ENCODE data around the gene GTSF1L. TPM values are rescaled to one million over a fixed set of nuclear protein-coding genes. Genes with fewer than 3 reads are reported as not detected.

Gene GTSF1L
- total and polyA plus RNA-seq, 4 donors = not detected

DNA sequence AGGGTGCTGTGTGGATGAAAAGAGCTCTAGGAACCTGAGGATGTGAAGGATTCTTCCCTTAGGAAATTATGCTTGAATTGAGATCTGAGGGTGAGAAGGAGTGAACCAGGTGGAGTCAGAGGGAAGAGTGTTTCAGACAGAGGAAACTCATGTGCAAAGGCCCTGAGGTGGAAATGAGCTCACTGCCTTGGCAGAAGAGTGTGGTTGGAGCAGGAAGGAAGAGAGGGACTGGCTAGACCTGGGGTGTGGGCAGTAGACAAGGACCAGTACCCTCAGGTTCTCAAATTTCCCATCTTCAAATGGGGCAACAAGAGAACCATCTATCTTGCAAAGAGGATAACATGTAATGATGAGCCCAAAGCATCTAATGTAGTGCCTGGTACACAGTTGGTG is 24.0 kb upstream of the GTSF1L start:
- Histone ChIP-seq H3K27me3 (ENCODE audit: control insufficient read depth in 4 of 4, insufficient read depth in 4 of 4, low read length in 3 of 4) (peaks cover 0 to 4% (median 0%) of the 10 kb centered on the region in 4 donors), H3K9ac (ENCODE audit: low read depth in 1 of 2, low read length in 2 of 2) (no peak overlapping the region), H3K4me1 (ENCODE audit: control insufficient read depth in 4 of 4, insufficient read depth in 4 of 4, low read length in 3 of 4) (no peaks in the 10 kb centered on the region), H3K4me3 (ENCODE audit: low read depth in 1 of 3, low read length in 3 of 3) (no peak overlapping the region), H3K36me3 (ENCODE audit: control insufficient read depth in 4 of 4, insufficient read depth in 3 of 4, low read depth in 1 of 4, low read length in 3 of 4) (no peaks in the 10 kb centered on the region), H3K27ac (ENCODE audit: low read depth in 1 of 2, low read length in 2 of 2) (no peak overlapping the region), H3K9me3 (ENCODE audit: control insufficient read depth in 4 of 4, low read length in 3 of 4) (no peaks in the 10 kb centered on the region)
- no peak for TF ChIP-seq YY1 (IDR thresholded peaks at IDR 0.05)
- TF ChIP-seq FOXA2 (IDR thresholded peaks at IDR 0.05) = no peak
- TF ChIP-seq, protein P1, sequence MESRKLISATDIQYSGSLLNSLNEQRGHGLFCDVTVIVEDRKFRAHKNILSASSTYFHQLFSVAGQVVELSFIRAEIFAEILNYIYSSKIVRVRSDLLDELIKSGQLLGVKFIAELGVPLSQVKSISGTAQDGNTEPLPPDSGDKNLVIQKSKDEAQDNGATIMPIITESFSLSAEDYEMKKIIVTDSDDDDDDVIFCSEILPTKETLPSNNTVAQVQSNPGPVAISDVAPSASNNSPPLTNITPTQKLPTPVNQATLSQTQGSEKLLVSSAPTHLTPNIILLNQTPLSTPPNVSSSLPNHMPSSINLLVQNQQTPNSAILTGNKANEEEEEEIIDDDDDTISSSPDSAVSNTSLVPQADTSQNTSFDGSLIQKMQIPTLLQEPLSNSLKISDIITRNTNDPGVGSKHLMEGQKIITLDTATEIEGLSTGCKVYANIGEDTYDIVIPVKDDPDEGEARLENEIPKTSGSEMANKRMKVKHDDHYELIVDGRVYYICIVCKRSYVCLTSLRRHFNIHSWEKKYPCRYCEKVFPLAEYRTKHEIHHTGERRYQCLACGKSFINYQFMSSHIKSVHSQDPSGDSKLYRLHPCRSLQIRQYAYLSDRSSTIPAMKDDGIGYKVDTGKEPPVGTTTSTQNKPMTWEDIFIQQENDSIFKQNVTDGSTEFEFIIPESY (IDR thresholded peaks at IDR 0.05) = no peak
- TF ChIP-seq GABPA (IDR thresholded peaks at IDR 0.05 in 1 of 2, conservative IDR thresholded peaks at IDR 0.05 in 1 of 2) = no peak
- TF ChIP-seq HNF4A (conservative IDR thresholded peaks at IDR 0.05) = no peak
- no peak for TF ChIP-seq EGR1 (IDR thresholded peaks at IDR 0.05; ENCODE audit: low read depth in 2 of 2)
- TF ChIP-seq RXRA (IDR thresholded peaks at IDR 0.05) = no peak
- TF ChIP-seq, protein P2, sequence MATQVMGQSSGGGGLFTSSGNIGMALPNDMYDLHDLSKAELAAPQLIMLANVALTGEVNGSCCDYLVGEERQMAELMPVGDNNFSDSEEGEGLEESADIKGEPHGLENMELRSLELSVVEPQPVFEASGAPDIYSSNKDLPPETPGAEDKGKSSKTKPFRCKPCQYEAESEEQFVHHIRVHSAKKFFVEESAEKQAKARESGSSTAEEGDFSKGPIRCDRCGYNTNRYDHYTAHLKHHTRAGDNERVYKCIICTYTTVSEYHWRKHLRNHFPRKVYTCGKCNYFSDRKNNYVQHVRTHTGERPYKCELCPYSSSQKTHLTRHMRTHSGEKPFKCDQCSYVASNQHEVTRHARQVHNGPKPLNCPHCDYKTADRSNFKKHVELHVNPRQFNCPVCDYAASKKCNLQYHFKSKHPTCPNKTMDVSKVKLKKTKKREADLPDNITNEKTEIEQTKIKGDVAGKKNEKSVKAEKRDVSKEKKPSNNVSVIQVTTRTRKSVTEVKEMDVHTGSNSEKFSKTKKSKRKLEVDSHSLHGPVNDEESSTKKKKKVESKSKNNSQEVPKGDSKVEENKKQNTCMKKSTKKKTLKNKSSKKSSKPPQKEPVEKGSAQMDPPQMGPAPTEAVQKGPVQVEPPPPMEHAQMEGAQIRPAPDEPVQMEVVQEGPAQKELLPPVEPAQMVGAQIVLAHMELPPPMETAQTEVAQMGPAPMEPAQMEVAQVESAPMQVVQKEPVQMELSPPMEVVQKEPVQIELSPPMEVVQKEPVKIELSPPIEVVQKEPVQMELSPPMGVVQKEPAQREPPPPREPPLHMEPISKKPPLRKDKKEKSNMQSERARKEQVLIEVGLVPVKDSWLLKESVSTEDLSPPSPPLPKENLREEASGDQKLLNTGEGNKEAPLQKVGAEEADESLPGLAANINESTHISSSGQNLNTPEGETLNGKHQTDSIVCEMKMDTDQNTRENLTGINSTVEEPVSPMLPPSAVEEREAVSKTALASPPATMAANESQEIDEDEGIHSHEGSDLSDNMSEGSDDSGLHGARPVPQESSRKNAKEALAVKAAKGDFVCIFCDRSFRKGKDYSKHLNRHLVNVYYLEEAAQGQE (IDR thresholded peaks at IDR 0.05) = no peak
- TF ChIP-seq, protein P3, sequence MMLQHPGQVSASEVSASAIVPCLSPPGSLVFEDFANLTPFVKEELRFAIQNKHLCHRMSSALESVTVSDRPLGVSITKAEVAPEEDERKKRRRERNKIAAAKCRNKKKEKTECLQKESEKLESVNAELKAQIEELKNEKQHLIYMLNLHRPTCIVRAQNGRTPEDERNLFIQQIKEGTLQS (IDR thresholded peaks at IDR 0.05) = no peak
- no peak for TF ChIP-seq RAD21 (IDR thresholded peaks at IDR 0.05)
- TF ChIP-seq, protein P4, sequence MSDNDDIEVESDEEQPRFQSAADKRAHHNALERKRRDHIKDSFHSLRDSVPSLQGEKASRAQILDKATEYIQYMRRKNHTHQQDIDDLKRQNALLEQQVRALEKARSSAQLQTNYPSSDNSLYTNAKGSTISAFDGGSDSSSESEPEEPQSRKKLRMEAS (IDR thresholded peaks at IDR 0.05) = no peak
- TF ChIP-seq NR2F2 (IDR thresholded peaks at IDR 0.05) = no peak
- no peak for DNase-seq (ENCODE audit: low spot score)

DNA sequence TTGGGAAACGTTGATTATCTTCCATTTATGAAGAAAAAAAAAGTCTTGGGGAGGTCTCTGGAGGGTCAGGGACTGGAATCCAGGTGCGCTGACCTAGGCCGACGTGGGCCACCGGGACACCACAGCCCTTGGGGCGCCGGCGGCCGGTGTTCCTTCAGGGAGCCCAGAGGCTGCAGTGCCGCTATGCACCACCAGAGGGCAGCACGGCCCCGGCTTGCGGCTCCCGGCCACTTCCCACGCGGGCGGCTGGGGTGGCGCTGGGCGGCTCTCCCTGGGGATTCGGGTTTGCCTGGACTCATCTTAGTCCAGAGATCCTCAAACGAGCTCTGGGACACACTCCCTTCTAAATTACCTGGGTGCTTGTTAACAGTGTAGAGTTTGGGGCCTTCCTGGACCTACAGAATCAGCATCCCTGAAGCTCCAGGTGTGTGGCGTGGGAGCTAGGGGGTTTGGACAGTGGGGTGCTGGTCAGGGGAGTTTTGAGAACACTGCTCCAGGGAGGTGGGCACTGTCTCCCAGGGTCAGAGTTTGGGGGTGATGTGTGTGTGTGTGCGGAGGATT is 23.0 kb upstream of the GTSF1L start:
- H3K27me3 ChIP-seq (ENCODE audit: control insufficient read depth in 4 of 4, insufficient read depth in 4 of 4, low read length in 3 of 4) = peaks cover 0 to 4% (median 0%) of the 10 kb centered on the region in 4 donors
- WGBS = 10% methylated on average over 23 of the region's 23 CpGs
- no peak overlapping the region for H3K27ac ChIP-seq (ENCODE audit: low read depth in 1 of 2, low read length in 2 of 2)
- no peaks in the 10 kb centered on the region for H3K4me1 ChIP-seq (ENCODE audit: control insufficient read depth in 4 of 4, insufficient read depth in 4 of 4, low read length in 3 of 4)
- peak; percentile 90 for DNase-seq (ENCODE audit: low spot score)
- no peak overlapping the region for H3K4me3 ChIP-seq (ENCODE audit: low read depth in 1 of 3, low read length in 3 of 3)
- H3K9ac ChIP-seq (ENCODE audit: low read depth in 1 of 2, low read length in 2 of 2) = no peak overlapping the region
- H3K9me3 ChIP-seq (ENCODE audit: control insufficient read depth in 4 of 4, low read length in 3 of 4) = no peaks in the 10 kb centered on the region
- H3K36me3 ChIP-seq (ENCODE audit: control insufficient read depth in 4 of 4, insufficient read depth in 3 of 4, low read depth in 1 of 4, low read length in 3 of 4) = no peaks in the 10 kb centered on the region
- TF ChIP-seq, protein P3 (IDR thresholded peaks at IDR 0.05) = no peak
- TF ChIP-seq, protein P4 (IDR thresholded peaks at IDR 0.05) = no peak
- TF ChIP-seq, protein P1 (IDR thresholded peaks at IDR 0.05) = no peak
- TF ChIP-seq RAD21 (IDR thresholded peaks at IDR 0.05) = peak; percentile 95 to 98
- TF ChIP-seq FOXA2 (IDR thresholded peaks at IDR 0.05) = no peak
- TF ChIP-seq SP1 (IDR thresholded peaks at IDR 0.05) = no peak
- TF ChIP-seq, protein P5, sequence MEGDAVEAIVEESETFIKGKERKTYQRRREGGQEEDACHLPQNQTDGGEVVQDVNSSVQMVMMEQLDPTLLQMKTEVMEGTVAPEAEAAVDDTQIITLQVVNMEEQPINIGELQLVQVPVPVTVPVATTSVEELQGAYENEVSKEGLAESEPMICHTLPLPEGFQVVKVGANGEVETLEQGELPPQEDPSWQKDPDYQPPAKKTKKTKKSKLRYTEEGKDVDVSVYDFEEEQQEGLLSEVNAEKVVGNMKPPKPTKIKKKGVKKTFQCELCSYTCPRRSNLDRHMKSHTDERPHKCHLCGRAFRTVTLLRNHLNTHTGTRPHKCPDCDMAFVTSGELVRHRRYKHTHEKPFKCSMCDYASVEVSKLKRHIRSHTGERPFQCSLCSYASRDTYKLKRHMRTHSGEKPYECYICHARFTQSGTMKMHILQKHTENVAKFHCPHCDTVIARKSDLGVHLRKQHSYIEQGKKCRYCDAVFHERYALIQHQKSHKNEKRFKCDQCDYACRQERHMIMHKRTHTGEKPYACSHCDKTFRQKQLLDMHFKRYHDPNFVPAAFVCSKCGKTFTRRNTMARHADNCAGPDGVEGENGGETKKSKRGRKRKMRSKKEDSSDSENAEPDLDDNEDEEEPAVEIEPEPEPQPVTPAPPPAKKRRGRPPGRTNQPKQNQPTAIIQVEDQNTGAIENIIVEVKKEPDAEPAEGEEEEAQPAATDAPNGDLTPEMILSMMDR (IDR thresholded peaks at IDR 0.05; ENCODE audit: low read depth, low read length, missing input control) = peak; percentile 98
- no peak for TF ChIP-seq RXRA (IDR thresholded peaks at IDR 0.05)
- no peak for TF ChIP-seq YY1 (IDR thresholded peaks at IDR 0.05)
- no peak for TF ChIP-seq JUND (IDR thresholded peaks at IDR 0.05)
- TF ChIP-seq HNF4G (IDR thresholded peaks at IDR 0.05) = no peak
- TF ChIP-seq, protein P2 (IDR thresholded peaks at IDR 0.05) = no peak
- no peak for TF ChIP-seq FOXA1 (IDR thresholded peaks at IDR 0.05)
